NCI-H226 (cell line): ENCODE results near the gene ADGRG2.
A peak's percentile ranks its signal among the peaks of the same experiment; 100 is the strongest.
"Not testable (repeated sequence)": the region's sequence is repeated elsewhere in the genome, so short reads cannot be mapped to it uniquely, and the experiment has no call there.

Experiments used
- DNase-seq: peaks from one replicate; pipeline ENCODE4 v3.0.0-alpha.2; 2015

The ADGRG2 gene

GRCh38 chrX:19075754-19076153 is 46.5 kb downstream of the ADGRG2 start:
- DNase-seq, result no peak

- DNase-seq, result no peak
These were observed 49.9 kb downstream of the ADGRG2 start for GRCh38 chrX:19072372-19072771.

GRCh38 chrX:19070555-19070994 is 51.7 kb downstream of the ADGRG2 start:
- no peak for DNase-seq

- not testable (repeated sequence) for DNase-seq
These were observed 55.3 kb downstream of the ADGRG2 start for GRCh38 chrX:19066987-19067386.

- DNase-seq, result no peak
These were observed 56.7 kb downstream of the ADGRG2 start for GRCh38 chrX:19065535-19065934.

GRCh38 chrX:19064175-19064574 is 58.1 kb downstream of the ADGRG2 start:
- DNase-seq, result peak; percentile 38

- peak; percentile 12 for DNase-seq
These were observed 59.2 kb downstream of the ADGRG2 start for GRCh38 chrX:19063030-19063429.

- no peak for DNase-seq
These were observed 63.2 kb downstream of the ADGRG2 start for GRCh38 chrX:19059067-19059466.

GRCh38 chrX:19057856-19058255 is 64.4 kb downstream of the ADGRG2 start:
- DNase-seq, result no peak

GRCh38 chrX:19049110-19049509 is 73.2 kb downstream of the ADGRG2 start:
- DNase-seq, result no peak

- DNase-seq, result peak; percentile 76
These were observed 75.7 kb downstream of the ADGRG2 start for GRCh38 chrX:19046343-19047215.

GRCh38 chrX:19040373-19040772 is 81.9 kb downstream of the ADGRG2 start:
- no peak for DNase-seq

GRCh38 chrX:19034025-19034424 is 88.2 kb downstream of the ADGRG2 start:
- no peak for DNase-seq

GRCh38 chrX:19030805-19031204 is 91.5 kb downstream of the ADGRG2 start:
- no peak for DNase-seq

- DNase-seq, result no peak
These were observed 93.7 kb downstream of the ADGRG2 start for GRCh38 chrX:19028560-19028959.

GRCh38 chrX:19024366-19024765 is 97.9 kb downstream of the ADGRG2 start:
- no peak for DNase-seq

GRCh38 chrX:19019996-19020395 is 102.3 kb downstream of the ADGRG2 start:
- no peak for DNase-seq

GRCh38 chrX:19017271-19017670 is 105.0 kb downstream of the ADGRG2 start:
- no peak for DNase-seq

- not testable (repeated sequence) for DNase-seq
These were observed 105.7 kb downstream of the ADGRG2 start for GRCh38 chrX:19016614-19017013.

GRCh38 chrX:19007868-19008267 is 114.4 kb downstream of the ADGRG2 start:
- no peak for DNase-seq

- no peak for DNase-seq
These were observed 115.3 kb downstream of the ADGRG2 start for GRCh38 chrX:19007011-19007410.

- DNase-seq, result no peak
These were observed 116.4 kb downstream of the ADGRG2 start for GRCh38 chrX:19005909-19006308.

- no peak for DNase-seq
These were observed 118.5 kb downstream of the ADGRG2 start for GRCh38 chrX:19003756-19004155.

GRCh38 chrX:18998653-18999052 is 123.6 kb downstream of the ADGRG2 start:
- DNase-seq, result no peak

GRCh38 chrX:18997916-18998315 is 124.4 kb downstream of the ADGRG2 start:
- no peak for DNase-seq
